GM19099 (cell line): ENCODE measurements around the gene LIN9.

Experiments
- POLR2A ChIP-seq: IDR thresholded peaks from 3 replicates; pipeline ENCODE4 v1.6.1; 2011; ENCODE audit warnings: low read depth; ENCODE audit not compliant: insufficient read length; ENCODE audit errors: extremely low read depth

Gene LIN9

GRCh38 chr1:226305184-226305583 lies 3.8 kb downstream of the LIN9 start:
- TF ChIP-seq POLR2A, result no peak

- TF ChIP-seq POLR2A, result no peak
Measured at GRCh38 chr1:226304291-226304955, 4.5 kb downstream of the LIN9 start.

- no peak for TF ChIP-seq POLR2A
Measured at GRCh38 chr1:226302731-226303130, 6.2 kb downstream of the LIN9 start.

DNA sequence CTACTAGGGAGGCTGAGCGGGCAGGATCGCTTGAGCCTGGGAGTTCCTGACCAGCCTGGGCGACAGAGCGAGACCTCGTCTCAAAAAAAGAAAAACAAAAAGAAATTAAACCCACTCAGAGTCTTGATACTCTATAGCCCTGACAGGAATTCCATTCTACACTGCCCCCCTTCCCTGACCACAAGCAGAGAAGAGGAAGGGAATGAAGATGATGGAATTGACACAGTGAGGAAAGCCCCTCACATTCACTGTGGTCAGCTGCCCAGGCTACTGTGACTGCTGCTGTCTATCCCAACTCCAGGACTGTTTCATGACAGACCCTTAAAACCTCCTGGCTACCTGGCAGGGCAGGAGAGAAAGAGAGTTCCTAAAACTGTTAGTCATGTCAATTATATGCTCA lies 12.1 kb downstream of the LIN9 start:
- no peak for TF ChIP-seq POLR2A

- no peak for TF ChIP-seq POLR2A
Measured at GRCh38 chr1:226293553-226293920, 15.4 kb downstream of the LIN9 start.

DNA sequence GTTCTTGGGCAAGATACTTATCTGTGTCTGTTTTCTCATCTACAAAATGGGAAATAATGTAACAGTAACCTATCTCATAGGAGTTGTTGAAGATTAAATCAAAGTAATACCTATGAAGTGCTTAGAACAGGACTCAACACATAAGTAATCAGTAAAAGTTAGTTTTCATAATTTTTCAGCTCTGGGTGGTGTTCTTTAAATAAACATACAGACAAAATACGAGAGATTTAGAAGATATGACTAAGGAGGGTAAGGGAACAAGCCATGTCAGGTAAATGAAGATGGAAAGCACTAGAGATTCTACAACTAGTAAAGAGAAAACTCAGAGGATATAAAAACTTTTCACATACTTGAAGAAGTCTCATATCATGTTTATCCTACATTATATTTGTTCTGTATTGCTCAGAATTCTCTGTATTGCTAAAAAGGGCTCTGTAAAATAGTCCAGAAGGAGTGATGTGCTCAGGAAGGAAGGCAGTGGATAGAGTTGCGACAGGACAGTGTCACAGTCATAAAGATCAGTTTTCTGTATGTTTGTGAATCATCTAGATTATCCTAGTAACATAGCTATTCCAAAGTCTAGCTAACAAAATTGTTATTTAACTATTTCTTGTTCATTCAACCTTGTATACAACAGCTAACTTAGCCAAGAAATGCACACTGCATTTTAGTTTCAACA lies 16.0 kb downstream of the LIN9 start:
- TF ChIP-seq POLR2A, result no peak

GRCh38 chr1:226287587-226287986 lies 21.4 kb downstream of the LIN9 start:
- TF ChIP-seq POLR2A, result no peak

- TF ChIP-seq POLR2A, result no peak
Measured at GRCh38 chr1:226281058-226281457, 27.9 kb downstream of the LIN9 start.

DNA sequence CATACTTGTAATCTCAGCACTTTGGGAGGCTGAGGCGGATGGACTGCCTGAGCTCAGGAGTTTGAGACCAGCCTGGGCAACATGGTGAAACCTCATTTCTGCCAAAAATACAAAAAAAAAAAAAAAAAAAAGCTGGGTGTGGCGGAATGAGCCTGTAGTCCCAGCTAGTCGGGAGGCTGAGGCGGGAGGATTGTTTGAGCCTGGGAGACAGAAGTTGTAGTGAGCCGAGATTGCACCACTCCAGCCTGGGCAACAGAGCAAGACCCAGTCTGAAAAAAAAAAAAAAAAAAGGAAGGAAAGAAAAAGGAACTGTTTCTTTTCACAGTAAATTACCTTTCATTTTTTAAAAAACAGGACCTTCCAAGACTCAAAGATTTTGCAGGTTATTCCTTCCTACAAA lies 29.5 kb downstream of the LIN9 start:
- TF ChIP-seq POLR2A, result no peak

DNA sequence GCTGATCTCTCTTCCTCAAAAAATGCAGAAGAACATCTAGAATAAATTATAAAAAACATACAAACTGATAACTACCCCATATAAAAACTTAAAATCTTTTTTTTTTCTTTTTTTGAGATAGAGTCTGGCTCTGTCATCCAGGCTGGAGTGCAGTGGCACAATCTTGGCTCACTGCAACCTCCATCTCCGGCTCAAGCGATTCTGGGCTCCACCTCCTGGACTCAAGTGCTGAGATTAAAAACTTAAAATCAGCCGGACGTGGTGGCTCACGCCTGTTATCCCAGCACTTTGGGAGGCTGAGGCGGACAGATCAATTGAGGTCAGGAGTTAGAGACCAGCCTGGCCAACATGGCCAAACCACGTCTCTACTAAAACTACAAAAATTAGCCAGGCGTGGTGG lies 31.1 kb downstream of the LIN9 start:
- TF ChIP-seq POLR2A, result no peak

- no peak for TF ChIP-seq POLR2A
Measured at GRCh38 chr1:226276987-226277386, 32.0 kb downstream of the LIN9 start.

GRCh38 chr1:226276077-226276682 lies 32.8 kb downstream of the LIN9 start:
- TF ChIP-seq POLR2A, result no peak

- TF ChIP-seq POLR2A, result no peak
Measured at GRCh38 chr1:226274138-226274537, 34.8 kb downstream of the LIN9 start.

DNA sequence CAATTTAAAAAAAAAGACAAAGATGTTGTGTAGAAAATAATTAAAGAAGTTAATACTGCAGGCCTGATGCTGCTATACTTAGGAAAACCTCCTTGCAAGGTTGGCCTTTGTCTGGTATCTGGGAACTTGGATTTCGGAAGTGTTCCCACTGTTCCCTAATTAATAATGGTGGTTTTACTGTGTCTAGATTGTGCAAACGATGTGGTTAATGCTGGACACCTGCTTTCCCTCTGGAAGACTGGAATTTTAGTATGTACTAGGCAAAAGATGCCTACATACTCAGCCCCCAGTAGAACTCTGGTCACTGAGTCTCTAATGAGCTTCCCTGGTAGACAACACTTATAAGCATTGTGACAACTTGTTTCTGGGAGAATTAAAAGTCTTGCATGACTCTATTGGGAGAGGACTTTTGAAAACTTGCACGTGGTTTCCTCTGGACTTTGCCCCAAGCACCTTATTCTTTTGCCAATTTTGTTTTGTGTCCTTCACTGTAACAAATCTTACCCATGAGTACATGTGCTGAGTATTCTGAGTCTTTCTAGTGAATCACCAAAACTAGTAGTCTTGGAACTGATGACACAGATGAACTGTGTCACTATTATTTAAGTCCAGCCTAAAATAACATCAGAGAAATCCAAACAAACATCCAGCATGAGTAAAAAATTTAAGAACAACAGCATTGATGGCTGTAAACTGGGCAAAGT lies 40.4 kb downstream of the LIN9 start:
- no peak for TF ChIP-seq POLR2A

GRCh38 chr1:226261818-226262217 lies 47.1 kb downstream of the LIN9 start:
- no peak for TF ChIP-seq POLR2A

DNA sequence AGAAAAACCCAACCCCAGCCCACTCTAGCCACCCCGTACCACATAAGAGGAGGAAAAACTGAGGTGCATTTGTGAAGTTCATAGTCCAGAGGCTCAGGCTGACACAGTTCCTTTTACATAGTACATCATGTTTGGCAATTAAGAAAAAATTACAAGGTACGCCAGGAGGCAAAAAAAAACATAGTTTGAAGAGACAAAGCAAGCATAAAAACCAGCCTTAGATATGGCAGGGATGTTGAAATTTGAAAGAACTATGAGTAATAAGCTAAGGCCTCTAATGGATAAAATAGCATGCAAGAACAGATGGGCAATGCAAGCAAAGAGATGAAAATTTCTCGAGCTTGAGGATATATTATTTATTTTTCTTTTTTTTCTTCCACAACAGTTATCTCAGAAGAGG lies 53.6 kb downstream of the LIN9 start:
- no peak for TF ChIP-seq POLR2A
